Esophagus muscularis mucosa (tissue), 4 donors: ENCODE data around the gene SERPINI2. TPM values are rescaled to one million over a fixed set of nuclear protein-coding genes. Genes with fewer than 3 reads are reported as not detected.

Source experiments
- DNase-seq: peaks from one replicate; pipeline ENCODE4 v3.0.0-alpha.2; 2017; ENCODE audit errors: extremely low spot score
- H3K27ac ChIP-seq, 4 donors: fragments of 200-600 bp; sonication (generic); replicated peaks in 1 of 4; 1 replicate in 3 of 4; 2 replicates in 1 of 4; pipeline ENCODE4 v1.5.1; 2016 to 2019; ENCODE audit warnings: mild to moderate bottlenecking in 1 of 4
- H3K27me3 ChIP-seq, 4 donors: fragments of 200-600 bp; sonication (generic); one replicate each; pipeline versions ENCODE4 v1.5.1 to v1.6.0; 2016 to 2019
- H3K36me3 ChIP-seq, 4 donors: fragments of 200-600 bp; sonication (generic); one replicate each; pipeline ENCODE4 v1.5.1; 2016 to 2019
- H3K4me1 ChIP-seq, 4 donors: fragments of 200-600 bp; sonication (generic); one replicate each; pipeline ENCODE4 v1.5.1; 2016 to 2019
- H3K4me3 ChIP-seq, 4 donors: fragments of 200-600 bp; sonication (generic); 1 replicate in 2 of 4; 2 replicates in 2 of 4; pipeline ENCODE4 v1.5.1; 2016 to 2019; ENCODE audit warnings: mild to moderate bottlenecking in 4 of 4, moderate library complexity in 1 of 4
- H3K9me3 ChIP-seq, 4 donors: fragments of 200-600 bp; sonication (generic); 1 replicate in 3 of 4; 2 replicates in 1 of 4; pipeline ENCODE4 v1.5.1; 2016 to 2019
- EP300 ChIP-seq: sonication (generic); formaldehyde crosslinking; IDR thresholded peaks from one replicate; pipeline ENCODE4 v1.6.1; 2017; ENCODE audit warnings: antibody characterized with exemption
- POLR2A ChIP-seq: fragments of 450-650 bp; IDR thresholded peaks from one replicate; pipeline ENCODE4 v1.6.1; 2017; ENCODE audit warnings: antibody characterized with exemption, moderate library complexity, mild to moderate bottlenecking, low read depth
- POLR2AphosphoS5 ChIP-seq, 2 donors: sonication (generic); formaldehyde crosslinking; IDR thresholded peaks; one replicate each; pipeline ENCODE4 v1.6.1; 2017; ENCODE audit warnings: antibody characterized with exemption in 2 of 2
- WGBS: methylation state at CpG from one replicate; pipeline ENCODE4 v1.1.5; 2018; 5-methylcytosine and 5-hydroxymethylcytosine counted together
- intact Hi-C: fragments of 100-400 bp; cut with DNase I; formaldehyde crosslinking; loops from one replicate; pipeline ENCODE4 v1.15.1; 2023
- total RNA-seq, 4 donors: library from RNA; depleted of rRNA; stranded (reverse); fragments of >200 nt; gene quantifications; one replicate each; pipeline versions ENCODE4 v1.1.0 to v1.2.1, GENCODE V29; 2016
- TF ChIP-seq, protein P1 (sequence below), 3 experiments: fragments of 200-600 bp in 2 of 3; fragments of 450-650 bp in 1 of 3; sonication (generic) in 2 of 3; IDR thresholded peaks; one replicate each; pipeline ENCODE4 v1.5.1; 2017 to 2019; ENCODE audit warnings: antibody characterized with exemption in 3 of 3, mild to moderate bottlenecking in 2 of 3, moderate library complexity in 1 of 3

SERPINI2 gene
- total RNA-seq, 4 donors from 2014 or later: 0.32 to 1.2 TPM; not detected in 2

- H3K9me3 ChIP-seq: no peaks in the 10 kb centered on the region
- no peak for DNase-seq
- H3K4me3 ChIP-seq: no peak overlapping the region
- H3K27ac ChIP-seq: no peak overlapping the region
- intact Hi-C loops: no loop called here
- no peaks in the 10 kb centered on the region for H3K27me3 ChIP-seq
- WGBS: 83% methylated on average over 2 of the region's 2 CpGs
- H3K36me3 ChIP-seq: no peaks in the 10 kb centered on the region
- no peaks in the 10 kb centered on the region for H3K4me1 ChIP-seq
- no peak for TF ChIP-seq EP300
- TF ChIP-seq, protein P1, sequence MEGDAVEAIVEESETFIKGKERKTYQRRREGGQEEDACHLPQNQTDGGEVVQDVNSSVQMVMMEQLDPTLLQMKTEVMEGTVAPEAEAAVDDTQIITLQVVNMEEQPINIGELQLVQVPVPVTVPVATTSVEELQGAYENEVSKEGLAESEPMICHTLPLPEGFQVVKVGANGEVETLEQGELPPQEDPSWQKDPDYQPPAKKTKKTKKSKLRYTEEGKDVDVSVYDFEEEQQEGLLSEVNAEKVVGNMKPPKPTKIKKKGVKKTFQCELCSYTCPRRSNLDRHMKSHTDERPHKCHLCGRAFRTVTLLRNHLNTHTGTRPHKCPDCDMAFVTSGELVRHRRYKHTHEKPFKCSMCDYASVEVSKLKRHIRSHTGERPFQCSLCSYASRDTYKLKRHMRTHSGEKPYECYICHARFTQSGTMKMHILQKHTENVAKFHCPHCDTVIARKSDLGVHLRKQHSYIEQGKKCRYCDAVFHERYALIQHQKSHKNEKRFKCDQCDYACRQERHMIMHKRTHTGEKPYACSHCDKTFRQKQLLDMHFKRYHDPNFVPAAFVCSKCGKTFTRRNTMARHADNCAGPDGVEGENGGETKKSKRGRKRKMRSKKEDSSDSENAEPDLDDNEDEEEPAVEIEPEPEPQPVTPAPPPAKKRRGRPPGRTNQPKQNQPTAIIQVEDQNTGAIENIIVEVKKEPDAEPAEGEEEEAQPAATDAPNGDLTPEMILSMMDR (IDR thresholded peaks at IDR 0.05): no peak
- no peak for TF ChIP-seq POLR2A
- no peak for TF ChIP-seq POLR2AphosphoS5 (IDR thresholded peaks at IDR 0.05)
Observed at GRCh38 chr3:167480748-167481147, 6.9 kb upstream of the SERPINI2 start.

GRCh38 chr3:167469381-167469780, 4.5 kb downstream of the SERPINI2 start:
- H3K27ac ChIP-seq: no peak overlapping the region
- no peaks in the 10 kb centered on the region for H3K27me3 ChIP-seq
- 76% methylated on average over 3 of the region's 3 CpGs for WGBS
- H3K9me3 ChIP-seq: no peaks in the 10 kb centered on the region
- no peaks in the 10 kb centered on the region for H3K36me3 ChIP-seq
- no peak for DNase-seq
- no peaks in the 10 kb centered on the region for H3K4me1 ChIP-seq
- TF ChIP-seq EP300: no peak
- TF ChIP-seq, protein P1 (IDR thresholded peaks at IDR 0.05): no peak
- no peak for TF ChIP-seq POLR2A
- TF ChIP-seq POLR2AphosphoS5 (IDR thresholded peaks at IDR 0.05): no peak
- intact Hi-C loops: no loop called here
- H3K4me3 ChIP-seq: no peak overlapping the region

GRCh38 chr3:167467848-167468611, 5.8 kb downstream of the SERPINI2 start:
- H3K36me3 ChIP-seq: no peaks in the 10 kb centered on the region
- DNase-seq: no peak
- TF ChIP-seq, protein P1 (IDR thresholded peaks at IDR 0.05): no peak
- TF ChIP-seq EP300 (no peak), POLR2AphosphoS5 (IDR thresholded peaks at IDR 0.05) (no peak), POLR2A (no peak)
- WGBS: 84% methylated on average over 5 of the region's 5 CpGs
- no peak overlapping the region for H3K27ac ChIP-seq
- no peaks in the 10 kb centered on the region for H3K4me1 ChIP-seq
- intact Hi-C loops: no loop called here
- no peak overlapping the region for H3K4me3 ChIP-seq
- no peaks in the 10 kb centered on the region for H3K27me3 ChIP-seq
- H3K9me3 ChIP-seq: no peaks in the 10 kb centered on the region

DNA sequence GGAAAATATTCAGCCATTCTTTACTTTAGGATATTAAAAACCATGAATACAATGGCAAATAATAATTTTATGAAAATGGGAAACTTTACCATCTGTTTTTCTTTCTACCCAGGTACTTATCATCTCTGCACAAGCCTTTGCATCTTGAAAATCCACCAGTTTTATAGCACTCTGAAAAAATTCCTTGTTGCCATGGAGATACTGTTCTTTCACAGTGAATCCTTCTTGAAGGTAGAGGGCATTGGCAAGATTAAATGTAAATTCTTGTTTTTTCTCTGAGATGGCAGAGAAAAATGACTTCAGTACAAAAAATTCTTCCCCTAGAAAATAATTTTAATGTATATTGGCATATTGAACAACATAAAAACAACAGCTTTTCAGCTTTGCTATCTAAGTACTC, 6.9 kb downstream of the SERPINI2 start:
- no peak for TF ChIP-seq POLR2A
- no peak for TF ChIP-seq EP300
- no peak for TF ChIP-seq POLR2AphosphoS5 (IDR thresholded peaks at IDR 0.05)
- TF ChIP-seq, protein P1 (IDR thresholded peaks at IDR 0.05): no peak
- no peaks in the 10 kb centered on the region for H3K27me3 ChIP-seq
- H3K27ac ChIP-seq: no peak overlapping the region
- H3K4me3 ChIP-seq: no peak overlapping the region
- intact Hi-C loops: no loop called here
- H3K4me1 ChIP-seq: no peaks in the 10 kb centered on the region
- H3K36me3 ChIP-seq: no peaks in the 10 kb centered on the region
- H3K9me3 ChIP-seq: no peaks in the 10 kb centered on the region
- no peak for DNase-seq
